ENCODE results near the gene SULT4A1.

The SULT4A1 gene

DNA sequence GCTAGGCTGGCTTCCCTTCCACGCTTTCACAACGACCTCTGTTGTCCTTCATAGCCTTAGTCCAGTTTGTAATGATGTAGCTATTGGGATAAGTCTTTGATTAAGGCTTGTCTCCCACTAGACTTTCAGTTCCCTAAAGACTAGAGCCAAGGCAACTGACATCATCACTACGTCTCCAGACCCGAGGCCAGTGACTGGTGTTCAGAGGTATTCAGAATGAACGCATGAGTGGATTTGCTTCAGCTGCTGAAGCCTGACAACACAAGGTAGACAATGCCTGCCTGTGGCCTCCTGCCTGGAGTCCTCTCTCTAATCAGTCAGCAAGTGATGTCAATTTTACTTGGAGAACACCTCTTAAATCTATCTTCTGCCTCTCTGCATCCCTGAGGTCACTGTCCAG, 63.8 kb downstream of the SULT4A1 start:
- TF ChIP-seq, protein P1, sequence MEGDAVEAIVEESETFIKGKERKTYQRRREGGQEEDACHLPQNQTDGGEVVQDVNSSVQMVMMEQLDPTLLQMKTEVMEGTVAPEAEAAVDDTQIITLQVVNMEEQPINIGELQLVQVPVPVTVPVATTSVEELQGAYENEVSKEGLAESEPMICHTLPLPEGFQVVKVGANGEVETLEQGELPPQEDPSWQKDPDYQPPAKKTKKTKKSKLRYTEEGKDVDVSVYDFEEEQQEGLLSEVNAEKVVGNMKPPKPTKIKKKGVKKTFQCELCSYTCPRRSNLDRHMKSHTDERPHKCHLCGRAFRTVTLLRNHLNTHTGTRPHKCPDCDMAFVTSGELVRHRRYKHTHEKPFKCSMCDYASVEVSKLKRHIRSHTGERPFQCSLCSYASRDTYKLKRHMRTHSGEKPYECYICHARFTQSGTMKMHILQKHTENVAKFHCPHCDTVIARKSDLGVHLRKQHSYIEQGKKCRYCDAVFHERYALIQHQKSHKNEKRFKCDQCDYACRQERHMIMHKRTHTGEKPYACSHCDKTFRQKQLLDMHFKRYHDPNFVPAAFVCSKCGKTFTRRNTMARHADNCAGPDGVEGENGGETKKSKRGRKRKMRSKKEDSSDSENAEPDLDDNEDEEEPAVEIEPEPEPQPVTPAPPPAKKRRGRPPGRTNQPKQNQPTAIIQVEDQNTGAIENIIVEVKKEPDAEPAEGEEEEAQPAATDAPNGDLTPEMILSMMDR (conservative IDR thresholded peaks at IDR 0.05; ENCODE audit: low read length) = no peak
- DNase-seq (ENCODE audit: low read depth) = no peak
- no peak overlapping the region for H3K4me3 ChIP-seq (ENCODE audit: low read length)

DNA sequence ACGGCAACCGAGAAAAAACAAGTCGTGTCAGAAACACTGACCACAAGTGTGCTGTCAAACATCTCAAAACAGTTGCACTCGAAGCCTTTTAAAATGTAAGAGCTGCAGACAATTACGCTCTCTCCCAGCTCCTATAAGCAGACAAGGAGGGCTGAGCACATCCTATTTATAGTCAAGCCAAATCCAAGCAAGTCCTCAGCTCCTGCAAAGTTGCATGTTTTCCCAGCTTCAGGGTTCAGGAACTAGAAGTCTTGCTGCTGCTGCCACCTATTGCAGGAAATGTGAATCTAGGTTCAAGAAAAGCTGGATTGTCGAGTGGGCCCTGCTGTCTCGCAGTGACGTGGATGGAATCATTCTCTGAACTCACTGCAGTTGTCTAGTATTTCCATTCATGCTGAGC, 65.7 kb downstream of the SULT4A1 start:
- DNase-seq (ENCODE audit: low read depth) = peak; percentile 70
- H3K4me3 ChIP-seq (ENCODE audit: low read length) = no peak overlapping the region
- TF ChIP-seq, protein P1 (conservative IDR thresholded peaks at IDR 0.05; ENCODE audit: low read length) = peak; percentile 71

DNA sequence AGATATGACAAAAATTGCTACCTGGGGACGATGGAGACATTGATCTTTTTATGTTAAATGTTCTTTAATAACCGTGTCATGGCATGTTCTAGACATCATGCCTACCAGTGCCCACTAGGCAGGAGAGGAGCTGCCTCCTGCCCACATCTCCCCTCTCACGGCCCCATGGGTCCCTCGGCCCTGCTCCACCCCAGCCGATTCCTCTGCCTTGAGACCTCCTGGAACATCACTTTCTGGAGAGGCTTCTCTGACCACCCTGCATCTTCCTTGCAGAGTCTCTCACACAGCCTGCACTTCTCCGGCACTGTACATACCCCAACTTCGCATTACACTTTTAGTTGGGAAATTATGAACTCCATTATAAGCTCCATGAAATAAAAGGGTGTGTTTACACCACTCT, 67.0 kb downstream of the SULT4A1 start:
- no peak overlapping the region for H3K4me3 ChIP-seq (ENCODE audit: low read length)
- DNase-seq (ENCODE audit: low read depth) = no peak
- TF ChIP-seq, protein P1 (conservative IDR thresholded peaks at IDR 0.05; ENCODE audit: low read length) = no peak

DNA sequence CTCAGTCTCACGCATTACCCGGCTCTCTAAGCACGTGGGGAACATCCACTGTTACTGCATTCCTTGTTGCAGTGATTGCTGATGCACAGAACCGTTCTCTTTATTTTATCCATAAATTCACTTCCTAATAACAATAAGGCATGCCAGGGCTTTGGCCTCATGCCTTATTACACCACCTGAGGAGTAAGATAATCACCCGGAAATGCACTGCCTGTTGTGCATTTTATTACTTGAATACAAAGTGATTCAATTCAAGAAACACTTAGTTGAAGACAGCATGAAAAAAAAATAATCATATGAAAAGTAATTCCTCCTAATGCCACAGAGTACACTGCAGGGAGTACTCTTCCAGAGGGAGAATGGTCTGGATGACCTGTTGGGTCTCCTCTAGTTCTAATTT, 69.4 kb downstream of the SULT4A1 start:
- H3K4me3 ChIP-seq (ENCODE audit: low read length) = no peak overlapping the region
- TF ChIP-seq, protein P1 (conservative IDR thresholded peaks at IDR 0.05; ENCODE audit: low read length) = no peak
- no peak for DNase-seq (ENCODE audit: low read depth)

DNA sequence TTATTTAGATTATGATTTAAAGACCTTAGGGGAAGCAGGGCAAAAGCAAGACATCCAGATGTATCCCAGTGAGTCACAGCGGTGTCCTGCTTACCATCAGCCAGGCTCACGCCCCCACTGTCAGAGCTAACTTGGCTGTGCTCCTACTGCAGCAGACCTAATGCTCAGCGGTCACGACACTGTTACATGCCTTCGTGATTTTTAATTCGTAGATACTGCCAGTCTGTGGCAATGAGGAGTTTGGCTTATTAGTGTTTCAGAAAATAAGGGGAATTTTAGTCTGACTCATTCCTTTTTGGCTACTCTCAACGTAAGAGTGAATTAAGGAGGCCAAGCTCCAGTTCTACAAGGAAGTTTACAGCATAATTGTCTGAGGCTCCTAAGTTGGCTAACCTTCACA, 72.9 kb downstream of the SULT4A1 start:
- DNase-seq (ENCODE audit: low read depth) = peak; percentile 99
- TF ChIP-seq, protein P1 (conservative IDR thresholded peaks at IDR 0.05; ENCODE audit: low read length) = peak; percentile 13; the same call in 1 of the 2 replicates
- no peak overlapping the region for H3K4me3 ChIP-seq (ENCODE audit: low read length)

DNA sequence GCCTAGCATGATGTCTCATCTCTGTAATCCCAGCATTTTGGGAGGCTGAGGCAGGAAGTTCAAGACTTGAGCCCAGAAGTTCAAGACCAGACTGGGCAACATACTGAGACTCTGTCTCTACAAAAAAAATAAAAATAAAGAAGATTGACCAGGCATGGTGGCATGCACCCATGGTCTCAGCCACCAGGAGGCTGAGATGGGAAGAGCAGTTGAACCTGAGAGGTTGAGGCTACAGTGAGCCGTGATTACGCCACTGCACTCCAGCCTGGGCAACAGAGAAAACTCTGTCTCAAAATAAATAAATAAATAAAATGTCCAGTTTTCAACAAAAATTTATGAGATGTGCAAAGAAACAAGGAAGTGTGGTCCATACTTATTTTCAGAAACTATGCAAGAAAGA, 78.5 kb downstream of the SULT4A1 start:
- TF ChIP-seq, protein P1 (conservative IDR thresholded peaks at IDR 0.05; ENCODE audit: low read length) = peak; percentile 23
- DNase-seq (ENCODE audit: low read depth) = no peak

DNA sequence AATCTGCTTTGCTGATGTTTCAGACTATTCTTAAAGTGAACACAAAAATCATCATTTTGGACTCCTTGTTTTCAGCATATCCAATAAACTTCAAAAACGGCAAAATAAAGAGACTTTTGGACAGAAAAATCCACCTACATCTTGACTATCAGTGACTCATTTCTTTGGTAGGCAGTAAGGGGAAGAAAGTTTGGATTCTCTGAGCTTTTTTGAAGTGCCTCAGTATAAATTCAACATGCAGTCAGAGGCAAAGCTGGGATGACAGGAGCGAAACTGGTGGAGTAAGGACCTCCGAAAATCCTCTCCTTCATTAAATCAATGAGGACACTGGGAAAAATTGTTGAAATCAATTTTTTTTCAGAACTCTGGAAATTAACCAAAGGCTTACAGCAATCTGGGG, 79.9 kb downstream of the SULT4A1 start:
- no peak overlapping the region for H3K4me3 ChIP-seq (ENCODE audit: low read length)
- DNase-seq (ENCODE audit: low read depth) = no peak
- TF ChIP-seq, protein P1 (conservative IDR thresholded peaks at IDR 0.05; ENCODE audit: low read length) = no peak

More for the DNA sequence above, 78.5 kb downstream of the SULT4A1 start:
- no peak overlapping the region for H3K4me3 ChIP-seq (ENCODE audit: low read length)
